Activated naive CD8-positive, alpha-beta T cell (primary cell): ENCODE measurements around the gene HLA-DPB1.
A peak's percentile ranks its signal among the peaks of the same experiment; 100 is the strongest.
"Not testable (repeated sequence)": the region's sequence is repeated elsewhere in the genome, so short reads cannot be mapped to it uniquely, and the experiment has no call there.

Experiments
- H3K27ac Mint-ChIP-seq: one replicate; pipeline ENCODE4 v1.8.0; 2021; ENCODE audit warnings: mixed read lengths
- H3K27me3 Mint-ChIP-seq: one replicate; pipeline ENCODE4 v1.8.0; 2021; ENCODE audit warnings: mixed read lengths
- H3K36me3 Mint-ChIP-seq: one replicate; pipeline ENCODE4 v1.8.0; 2021; ENCODE audit warnings: mixed read lengths
- H3K4me1 Mint-ChIP-seq: one replicate; pipeline ENCODE4 v1.8.0; 2021; ENCODE audit warnings: low read depth, mixed read lengths
- H3K4me3 Mint-ChIP-seq: one replicate; pipeline ENCODE4 v1.8.0; 2021; ENCODE audit warnings: mild to moderate bottlenecking, mixed read lengths
- H3K9me3 Mint-ChIP-seq: one replicate; pipeline ENCODE4 v1.8.0; 2021; ENCODE audit warnings: low read depth, mixed read lengths

HLA-DPB1 gene

GRCh38 chr6:33080127-33081089 is 4.6 kb downstream of the HLA-DPB1 start:
- Mint-ChIP-seq H3K36me3 (peaks cover 4% of the 10 kb centered on the region), H3K4me1 (peaks cover 52% of the 10 kb centered on the region), H3K27me3 (no peaks in the 10 kb centered on the region), H3K27ac (peak overlapping the region; percentile 34), H3K9me3 (no peaks in the 10 kb centered on the region), H3K4me3 (peak overlapping the region; percentile 81)

GRCh38 chr6:33081098-33081824 is 5.5 kb downstream of the HLA-DPB1 start:
- no peak overlapping the region for H3K27ac Mint-ChIP-seq
- peaks cover 4% of the 10 kb centered on the region for H3K36me3 Mint-ChIP-seq
- H3K27me3 Mint-ChIP-seq, result no peaks in the 10 kb centered on the region
- H3K4me3 Mint-ChIP-seq, result peak overlapping the region; percentile 81
- peaks cover 47% of the 10 kb centered on the region for H3K4me1 Mint-ChIP-seq
- H3K9me3 Mint-ChIP-seq, result no peaks in the 10 kb centered on the region

GRCh38 chr6:33082702-33083101 is 6.9 kb downstream of the HLA-DPB1 start:
- peaks cover 35% of the 10 kb centered on the region for H3K4me1 Mint-ChIP-seq
- H3K9me3 Mint-ChIP-seq, result no peaks in the 10 kb centered on the region
- H3K27ac Mint-ChIP-seq, result no peak overlapping the region
- H3K4me3 Mint-ChIP-seq, result no peak overlapping the region
- H3K36me3 Mint-ChIP-seq, result peaks cover 4% of the 10 kb centered on the region
- no peaks in the 10 kb centered on the region for H3K27me3 Mint-ChIP-seq

GRCh38 chr6:33085627-33086026 is 9.8 kb downstream of the HLA-DPB1 start:
- no peaks in the 10 kb centered on the region for H3K9me3 Mint-ChIP-seq
- peaks cover 13% of the 10 kb centered on the region for H3K4me1 Mint-ChIP-seq
- peaks cover 2% of the 10 kb centered on the region for H3K36me3 Mint-ChIP-seq
- no peak overlapping the region for H3K4me3 Mint-ChIP-seq
- H3K27me3 Mint-ChIP-seq, result no peaks in the 10 kb centered on the region
- no peak overlapping the region for H3K27ac Mint-ChIP-seq

- H3K4me1 Mint-ChIP-seq, result no peaks in the 10 kb centered on the region
- peaks cover 1% of the 10 kb centered on the region for H3K27me3 Mint-ChIP-seq
- H3K27ac Mint-ChIP-seq, result no peak overlapping the region
- H3K9me3 Mint-ChIP-seq, result no peaks in the 10 kb centered on the region
- no peak overlapping the region for H3K4me3 Mint-ChIP-seq
- H3K36me3 Mint-ChIP-seq, result no peaks in the 10 kb centered on the region
These were observed 12.6 kb downstream of the HLA-DPB1 start for GRCh38 chr6:33088258-33088930.

- Mint-ChIP-seq H3K36me3 (no peaks in the 10 kb centered on the region), H3K9me3 (no peaks in the 10 kb centered on the region), H3K27ac (no peak overlapping the region), H3K4me1 (no peaks in the 10 kb centered on the region), H3K27me3 (peaks cover 1% of the 10 kb centered on the region), H3K4me3 (no peak overlapping the region)
These were observed 13.3 kb downstream of the HLA-DPB1 start for GRCh38 chr6:33088931-33089620.

GRCh38 chr6:33091957-33092356 is 16.2 kb downstream of the HLA-DPB1 start:
- Mint-ChIP-seq H3K27ac (no peak overlapping the region), H3K9me3 (no peaks in the 10 kb centered on the region), H3K27me3 (peaks cover 11% of the 10 kb centered on the region), H3K36me3 (peaks cover 4% of the 10 kb centered on the region), H3K4me1 (no peaks in the 10 kb centered on the region), H3K4me3 (no peak overlapping the region)

- no peak overlapping the region for H3K27ac Mint-ChIP-seq
- peaks cover under 1% of the 10 kb centered on the region for H3K9me3 Mint-ChIP-seq
- H3K27me3 Mint-ChIP-seq, result peaks cover 11% of the 10 kb centered on the region
- no peaks in the 10 kb centered on the region for H3K4me1 Mint-ChIP-seq
- H3K36me3 Mint-ChIP-seq, result peaks cover 4% of the 10 kb centered on the region
- no peak overlapping the region for H3K4me3 Mint-ChIP-seq
These were observed 16.6 kb downstream of the HLA-DPB1 start for GRCh38 chr6:33092385-33092784.

- Mint-ChIP-seq H3K4me1 (no peaks in the 10 kb centered on the region), H3K4me3 (no peak overlapping the region), H3K27me3 (peaks cover 15% of the 10 kb centered on the region), H3K27ac (no peak overlapping the region), H3K9me3 (peaks cover 13% of the 10 kb centered on the region), H3K36me3 (peaks cover 9% of the 10 kb centered on the region)
These were observed 18.1 kb downstream of the HLA-DPB1 start for GRCh38 chr6:33093855-33094254.

- Mint-ChIP-seq H3K36me3 (peaks cover 16% of the 10 kb centered on the region), H3K27me3 (peaks cover 15% of the 10 kb centered on the region), H3K4me1 (no peaks in the 10 kb centered on the region)
These were observed 19.9 kb downstream of the HLA-DPB1 start for GRCh38 chr6:33095681-33096080.

GRCh38 chr6:33101121-33101737 is 25.4 kb downstream of the HLA-DPB1 start:
- not testable (repeated sequence) for H3K4me1 Mint-ChIP-seq

More at GRCh38 chr6:33095681-33096080, 19.9 kb downstream of the HLA-DPB1 start:
- H3K9me3 Mint-ChIP-seq, result peaks cover 21% of the 10 kb centered on the region
- H3K4me3 Mint-ChIP-seq, result no peak overlapping the region
- H3K27ac Mint-ChIP-seq, result no peak overlapping the region

GRCh38 chr6:33103776-33104175 is 28.0 kb downstream of the HLA-DPB1 start:
- Mint-ChIP-seq H3K4me1 (no peaks in the 10 kb centered on the region), H3K36me3 (peaks cover 13% of the 10 kb centered on the region), H3K27ac (no peak overlapping the region), H3K9me3 (peaks cover 17% of the 10 kb centered on the region), H3K27me3 (peaks cover 23% of the 10 kb centered on the region), H3K4me3 (no peak overlapping the region)

More at GRCh38 chr6:33101121-33101737, 25.4 kb downstream of the HLA-DPB1 start:
- H3K4me3 Mint-ChIP-seq, H3K27ac Mint-ChIP-seq: not testable (repeated sequence)
- peaks cover 18% of the 10 kb centered on the region for H3K36me3 Mint-ChIP-seq
- peaks cover 30% of the 10 kb centered on the region for H3K9me3 Mint-ChIP-seq
- H3K27me3 Mint-ChIP-seq, result peaks cover 24% of the 10 kb centered on the region

- Mint-ChIP-seq H3K4me3 (no peak overlapping the region), H3K9me3 (peaks cover 14% of the 10 kb centered on the region), H3K27me3 (peaks cover 25% of the 10 kb centered on the region), H3K36me3 (peaks cover 8% of the 10 kb centered on the region), H3K4me1 (no peaks in the 10 kb centered on the region), H3K27ac (no peak overlapping the region)
These were observed 29.1 kb downstream of the HLA-DPB1 start for GRCh38 chr6:33104887-33105286.

GRCh38 chr6:33105386-33105785 is 29.6 kb downstream of the HLA-DPB1 start:
- peaks cover 11% of the 10 kb centered on the region for H3K9me3 Mint-ChIP-seq
- no peak overlapping the region for H3K4me3 Mint-ChIP-seq
- peaks cover 7% of the 10 kb centered on the region for H3K36me3 Mint-ChIP-seq
- H3K27me3 Mint-ChIP-seq, result peaks cover 28% of the 10 kb centered on the region
- H3K27ac Mint-ChIP-seq, result no peak overlapping the region
- no peaks in the 10 kb centered on the region for H3K4me1 Mint-ChIP-seq
